Liver (tissue), 9 donors: ENCODE results near the gene TBC1D5. TPM values are rescaled to one million over a fixed set of nuclear protein-coding genes. Genes with fewer than 3 reads are reported as not detected.

ENCODE experiments used
- DNase-seq: peaks from one replicate; pipeline ENCODE4 v3.0.0-alpha.2; 2017; ENCODE audit warnings: low spot score
- H3K27ac ChIP-seq, 2 donors: one replicate each; pipeline ENCODE4 v1.7.0; 2013; ENCODE audit warnings: inconsistent platforms in 2 of 2, low read length in 2 of 2, control low read depth in 1 of 2, low read depth in 1 of 2, mild to moderate bottlenecking in 1 of 2
- H3K27me3 ChIP-seq, 4 donors: one replicate each; pipeline versions ENCODE4 v1.6.1 to v1.7.0; 2013; ENCODE audit warnings: low read length in 3 of 4, inconsistent platforms in 1 of 4, mild to moderate bottlenecking in 1 of 4, moderate library complexity in 1 of 4; ENCODE audit not compliant: control insufficient read depth in 4 of 4, insufficient read depth in 4 of 4
- H3K36me3 ChIP-seq, 4 donors: one replicate each; pipeline versions ENCODE4 v1.6.1 to v1.7.0; 2013; ENCODE audit warnings: low read length in 3 of 4, mild to moderate bottlenecking in 3 of 4, low read depth in 1 of 4, moderate library complexity in 1 of 4; ENCODE audit not compliant: control insufficient read depth in 4 of 4, insufficient read depth in 3 of 4
- H3K4me1 ChIP-seq, 4 donors: one replicate each; pipeline versions ENCODE4 v1.6.1 to v1.7.0; 2013; ENCODE audit warnings: low read length in 3 of 4, mild to moderate bottlenecking in 3 of 4, moderate library complexity in 1 of 4; ENCODE audit not compliant: control insufficient read depth in 4 of 4, insufficient read depth in 4 of 4
- H3K4me3 ChIP-seq, 3 donors: one replicate each; pipeline versions ENCODE4 v1.6.1 to v1.7.0; 2013; ENCODE audit warnings: low read length in 3 of 3, control low read depth in 1 of 3, low read depth in 1 of 3, mild to moderate bottlenecking in 1 of 3
- H3K9ac ChIP-seq, 2 donors: one replicate each; pipeline ENCODE4 v1.7.0; 2013; ENCODE audit warnings: low read length in 2 of 2, mild to moderate bottlenecking in 2 of 2, moderate library complexity in 2 of 2, control low read depth in 1 of 2, low read depth in 1 of 2
- H3K9me3 ChIP-seq, 4 donors: one replicate each; pipeline versions ENCODE4 v1.6.1 to v1.7.0; 2013; ENCODE audit warnings: low read length in 3 of 4; ENCODE audit not compliant: control insufficient read depth in 4 of 4
- ATF3 ChIP-seq: IDR thresholded peaks from 2 replicates; pipeline ENCODE4 v1.6.1; 2016; ENCODE audit warnings: antibody characterized with exemption
- CTCF ChIP-seq: fragments of 150-350 bp; IDR thresholded peaks from 2 replicates; pipeline ENCODE4 v1.5.1; 2017; ENCODE audit warnings: improper control_type of control experiment, low read depth, low read length; ENCODE audit not compliant: missing input control
- EGR1 ChIP-seq, 2 donors: IDR thresholded peaks; 2 replicates each; pipeline ENCODE4 v1.6.1; 2016 to 2018; ENCODE audit warnings: antibody characterized with exemption in 2 of 2, low read depth in 2 of 2
- FOXA1 ChIP-seq: IDR thresholded peaks from 2 replicates; pipeline ENCODE4 v1.6.1; 2016; ENCODE audit warnings: antibody characterized with exemption
- FOXA2 ChIP-seq: IDR thresholded peaks from 2 replicates; pipeline ENCODE4 v1.6.1; 2016; ENCODE audit warnings: antibody characterized with exemption
- GABPA ChIP-seq, 2 donors: IDR thresholded peaks in 1 of 2; conservative IDR thresholded peaks in 1 of 2; 2 replicates each; pipeline ENCODE4 v1.6.1; 2016; ENCODE audit warnings: antibody characterized with exemption in 2 of 2, mild to moderate bottlenecking in 1 of 2, moderate library complexity in 1 of 2
- HNF4A ChIP-seq, 2 donors: conservative IDR thresholded peaks; 2 replicates each; pipeline ENCODE4 v1.6.1; 2016; ENCODE audit warnings: antibody characterized with exemption in 2 of 2, mild to moderate bottlenecking in 2 of 2
- HNF4G ChIP-seq: IDR thresholded peaks from 2 replicates; pipeline ENCODE4 v1.6.1; 2016; ENCODE audit warnings: antibody characterized with exemption
- JUND ChIP-seq, 2 donors: IDR thresholded peaks; 2 replicates each; pipeline ENCODE4 v1.6.1; 2016; ENCODE audit warnings: antibody characterized with exemption in 2 of 2
- MAX ChIP-seq: IDR thresholded peaks from 2 replicates; pipeline ENCODE4 v1.6.1; 2016; ENCODE audit warnings: antibody characterized with exemption
- NR2F2 ChIP-seq: IDR thresholded peaks from 2 replicates; pipeline ENCODE4 v1.6.1; 2016; ENCODE audit warnings: antibody characterized with exemption
- RAD21 ChIP-seq, 2 donors: IDR thresholded peaks; 2 replicates each; pipeline ENCODE4 v1.6.1; 2016; ENCODE audit warnings: antibody characterized with exemption in 2 of 2, mild to moderate bottlenecking in 2 of 2
- REST ChIP-seq: IDR thresholded peaks from 2 replicates; pipeline ENCODE4 v1.6.1; 2016; ENCODE audit warnings: antibody characterized with exemption, mild to moderate bottlenecking
- RXRA ChIP-seq, 2 donors: IDR thresholded peaks; 2 replicates each; pipeline ENCODE4 v1.6.1; 2017 to 2018; ENCODE audit warnings: antibody characterized with exemption in 2 of 2, mild to moderate bottlenecking in 1 of 2
- SP1 ChIP-seq: IDR thresholded peaks from 2 replicates; pipeline ENCODE4 v1.6.1; 2018; ENCODE audit warnings: antibody characterized with exemption, mild to moderate bottlenecking
- TAF1 ChIP-seq: conservative IDR thresholded peaks from 2 replicates; pipeline ENCODE4 v1.6.1; 2016; ENCODE audit warnings: antibody characterized with exemption, mild to moderate bottlenecking
- YY1 ChIP-seq: IDR thresholded peaks from 2 replicates; pipeline ENCODE4 v1.6.1; 2016; ENCODE audit warnings: antibody characterized with exemption, mild to moderate bottlenecking
- ZBTB33 ChIP-seq: IDR thresholded peaks from 2 replicates; pipeline ENCODE4 v1.6.1; 2016; ENCODE audit warnings: antibody characterized with exemption
- WGBS: extraction: QIAGEN DNeasy Blood & Tissue Kit; methylation state at CpG from one replicate; pipeline ENCODE4 v1.1.7; 2013; 5-methylcytosine and 5-hydroxymethylcytosine counted together
- polyA plus RNA-seq, 2 donors: library from polyadenylated mRNA; stranded (reverse) in 1 of 2; unstranded in 1 of 2; fragments of 200-250 nt in 1 of 2; fragments of >200 nt in 1 of 2; fragmentation: Nextera tagmentation in 1 of 2; extraction: Ambion mirVana in 1 of 2; gene quantifications; one replicate each; pipeline versions ENCODE4 v1.2.1 to v1.2.3, GENCODE V29; 2013 to 2015
- total RNA-seq, 2 donors: library from RNA; depleted of rRNA; stranded (reverse); fragments of >200 nt; gene quantifications; one replicate each; pipeline ENCODE4 v1.2.3, GENCODE V29; 2014
- donor health status: healthy.
- donor health status: healthy.
- donor health status: healthy.
- donor health status: healthy.
- donor health status: healthy.

Gene TBC1D5
- total and polyA plus RNA-seq, 4 donors: 9.1 to 45.6 (median 25.6) TPM

- no peak for TF ChIP-seq CTCF
- TF ChIP-seq FOXA2: no peak
- TF ChIP-seq HNF4A (conservative IDR thresholded peaks at IDR 0.05): no peak
- no peak for TF ChIP-seq FOXA1
- no peak for TF ChIP-seq ZBTB33
- no peak for TF ChIP-seq SP1
- TF ChIP-seq RAD21 (IDR thresholded peaks at IDR 0.05): no peak
Observed at GRCh38 chr3:17188378-17188777, 554.1 kb downstream of the TBC1D5 start (continued).

GRCh38 chr3:17187589-17188184 is 554.7 kb downstream of the TBC1D5 start:
- WGBS: 95% methylated on average over 6 of the region's 6 CpGs
- H3K27ac ChIP-seq: no peak overlapping the region
- no peaks in the 10 kb centered on the region for H3K4me1 ChIP-seq
- no peaks in the 10 kb centered on the region for H3K9me3 ChIP-seq
- no peak overlapping the region for H3K9ac ChIP-seq
- H3K4me3 ChIP-seq: no peak overlapping the region
- DNase-seq: no peak
- no peaks in the 10 kb centered on the region for H3K27me3 ChIP-seq
- no peak for TF ChIP-seq SP1
- TF ChIP-seq RAD21 (IDR thresholded peaks at IDR 0.05): no peak
- TF ChIP-seq REST: no peak
- TF ChIP-seq NR2F2: no peak
- TF ChIP-seq MAX: no peak
- TF ChIP-seq YY1: no peak
- TF ChIP-seq JUND (IDR thresholded peaks at IDR 0.05): no peak
- no peak for TF ChIP-seq CTCF
- no peak for TF ChIP-seq EGR1 (IDR thresholded peaks at IDR 0.05; ENCODE audit: low read depth in 2 of 2)
- TF ChIP-seq FOXA1: no peak
- TF ChIP-seq HNF4A (conservative IDR thresholded peaks at IDR 0.05): no peak
- TF ChIP-seq ZBTB33: no peak
- TF ChIP-seq RXRA (IDR thresholded peaks at IDR 0.05): no peak
- TF ChIP-seq HNF4G: no peak
- TF ChIP-seq TAF1: no peak
- TF ChIP-seq GABPA (IDR thresholded peaks at IDR 0.05 in 1 of 2, conservative IDR thresholded peaks at IDR 0.05 in 1 of 2): no peak
- TF ChIP-seq ATF3: no peak
- H3K36me3 ChIP-seq: peaks cover 2 to 8% (median 6%) of the 10 kb centered on the region in 4 donors
